SU-DHL-6 (cell line): Measurements from ENCODE around the gene CLEC2D.

ENCODE experiments used
- H2AFZ ChIP-seq: fragments of 200-600 bp; sonication (generic); 2 replicates; pipeline ENCODE4 v1.6.1; 2014; ENCODE audit warnings: low read depth, mild to moderate bottlenecking, moderate library complexity, mixed read lengths, antibody characterized with exemption, low read length; ENCODE audit not compliant: severe bottlenecking
- H3F3A ChIP-seq: fragments of 200-600 bp; shearing (Covaris generic); 2 replicates; pipeline ENCODE4 v1.6.0; 2016; ENCODE audit warnings: antibody characterized with exemption, mild to moderate bottlenecking; ENCODE audit not compliant: insufficient read depth
- H3K27ac ChIP-seq: fragments of 200-600 bp; sonication (generic); 2 replicates; pipeline ENCODE4 v1.5.1; 2016; ENCODE audit warnings: low read depth, mild to moderate bottlenecking, low read length, moderate library complexity, mixed read lengths
- H3K27me3 ChIP-seq: fragments of 200-600 bp; sonication (generic), shearing (Covaris generic); 2 replicates; pipeline ENCODE4 v1.6.0; 2014; ENCODE audit warnings: mild to moderate bottlenecking, low read length
- H3K36me3 ChIP-seq: fragments of 200-600 bp; sonication (generic); 2 replicates; pipeline ENCODE4 v1.6.1; 2014; ENCODE audit warnings: mild to moderate bottlenecking, low read length, mixed read lengths
- H3K4me2 ChIP-seq: fragments of 300-600, 200-600 bp; shearing (Covaris generic), sonication (generic); 2 replicates; pipeline ENCODE4 v1.6.0; 2014; ENCODE audit warnings: low read length, low read depth, mild to moderate bottlenecking; ENCODE audit not compliant: poor library complexity, severe bottlenecking
- H3K4me3 ChIP-seq: fragments of 200-600 bp; sonication (generic); 2 replicates; pipeline ENCODE4 v1.5.1; 2014; ENCODE audit warnings: antibody characterized with exemption, low read length, mild to moderate bottlenecking, mixed read lengths; ENCODE audit not compliant: insufficient read depth, poor library complexity, severe bottlenecking
- H3K79me2 ChIP-seq: fragments of 200-600 bp; sonication (generic); 2 replicates; pipeline ENCODE4 v1.6.1; 2014; ENCODE audit warnings: mild to moderate bottlenecking, low read length, moderate library complexity; ENCODE audit not compliant: insufficient read depth
- H3K9ac ChIP-seq: fragments of 200-600 bp; sonication (generic); 2 replicates; pipeline ENCODE4 v1.7.0; 2014; ENCODE audit warnings: mild to moderate bottlenecking, low read length
- H3K9me2 ChIP-seq: fragments of 200-600 bp; sonication (generic); replicated peaks from 2 replicates; pipeline ENCODE4 v1.6.1; 2014; ENCODE audit warnings: low read length; ENCODE audit not compliant: insufficient read depth
- H3K9me3 ChIP-seq: fragments of 200-600 bp; sonication (generic); 2 replicates; pipeline ENCODE4 v1.6.1; 2014; ENCODE audit warnings: low read length, mixed read lengths; ENCODE audit not compliant: insufficient read depth
- H4K20me1 ChIP-seq: fragments of 200-600 bp; sonication (generic); 2 replicates; pipeline ENCODE4 v1.6.1; 2014; ENCODE audit warnings: low read depth, mild to moderate bottlenecking, antibody characterized with exemption, low read length, moderate library complexity, mixed read lengths
- EZH2phosphoT487 ChIP-seq: fragments of 200-600 bp; sonication (generic), shearing (Covaris generic); conservative IDR thresholded peaks from 2 replicates; pipeline ENCODE4 v1.6.1; 2018; ENCODE audit warnings: mild to moderate bottlenecking, antibody characterized with exemption, low read length, moderate library complexity, mixed read lengths
- TF ChIP-seq, protein P1 (sequence below): fragments of 200-600 bp; sonication (generic); IDR thresholded peaks from one replicate; pipeline ENCODE4 v1.5.1; 2017; ENCODE audit warnings: antibody characterized with exemption, mild to moderate bottlenecking, low read length, moderate library complexity; ENCODE audit not compliant: insufficient read depth, poor library complexity, severe bottlenecking

CLEC2D gene

GRCh38 chr12:9731797-9732196, 62.3 kb downstream of the CLEC2D start:
- Histone ChIP-seq H3K9me3 (no peaks in the 10 kb centered on the region), H4K20me1 (no peaks in the 10 kb centered on the region), H3K27me3 (no peaks in the 10 kb centered on the region), H3K36me3 (no peaks in the 10 kb centered on the region), H3K9me2 (no peaks in the 10 kb centered on the region), H3K27ac (peak overlapping the region; percentile 100), H2AFZ (no peak overlapping the region), H3K9ac (peak overlapping the region; percentile 74), H3K79me2 (peaks cover 56% of the 10 kb centered on the region), H3K4me3 (peak overlapping the region; percentile 63), H3K4me2 (peak overlapping the region; percentile 99), H3F3A (peaks cover 38% of the 10 kb centered on the region)
- TF ChIP-seq EZH2phosphoT487, result no peak
- TF ChIP-seq, protein P1, sequence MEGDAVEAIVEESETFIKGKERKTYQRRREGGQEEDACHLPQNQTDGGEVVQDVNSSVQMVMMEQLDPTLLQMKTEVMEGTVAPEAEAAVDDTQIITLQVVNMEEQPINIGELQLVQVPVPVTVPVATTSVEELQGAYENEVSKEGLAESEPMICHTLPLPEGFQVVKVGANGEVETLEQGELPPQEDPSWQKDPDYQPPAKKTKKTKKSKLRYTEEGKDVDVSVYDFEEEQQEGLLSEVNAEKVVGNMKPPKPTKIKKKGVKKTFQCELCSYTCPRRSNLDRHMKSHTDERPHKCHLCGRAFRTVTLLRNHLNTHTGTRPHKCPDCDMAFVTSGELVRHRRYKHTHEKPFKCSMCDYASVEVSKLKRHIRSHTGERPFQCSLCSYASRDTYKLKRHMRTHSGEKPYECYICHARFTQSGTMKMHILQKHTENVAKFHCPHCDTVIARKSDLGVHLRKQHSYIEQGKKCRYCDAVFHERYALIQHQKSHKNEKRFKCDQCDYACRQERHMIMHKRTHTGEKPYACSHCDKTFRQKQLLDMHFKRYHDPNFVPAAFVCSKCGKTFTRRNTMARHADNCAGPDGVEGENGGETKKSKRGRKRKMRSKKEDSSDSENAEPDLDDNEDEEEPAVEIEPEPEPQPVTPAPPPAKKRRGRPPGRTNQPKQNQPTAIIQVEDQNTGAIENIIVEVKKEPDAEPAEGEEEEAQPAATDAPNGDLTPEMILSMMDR, result no peak

- peak within 1 kb of the TSS; percentile 100 for H3K27ac ChIP-seq
- peaks cover 47% of the 10 kb centered on the region for H3K79me2 ChIP-seq
- no peaks in the 10 kb centered on the region for H3K36me3 ChIP-seq
- peak within 1 kb of the TSS; percentile 63 for H3K4me3 ChIP-seq
- H3F3A ChIP-seq, result peaks cover 48% of the 10 kb centered on the region
- no peaks in the 10 kb centered on the region for H4K20me1 ChIP-seq
- no peaks in the 10 kb centered on the region for H3K9me3 ChIP-seq
- no peaks in the 10 kb centered on the region for H3K27me3 ChIP-seq
- H3K9me2 ChIP-seq, result no peaks in the 10 kb centered on the region
- H3K4me2 ChIP-seq, result peak within 1 kb of the TSS; percentile 99
- peak within 1 kb of the TSS; percentile 74 for H3K9ac ChIP-seq
- H2AFZ ChIP-seq, result no peak within 1 kb of the TSS
- no peak for TF ChIP-seq EZH2phosphoT487
- TF ChIP-seq, protein P1, result no peak
Observed at GRCh38 chr12:9732921-9733461, 63.5 kb downstream of the CLEC2D start, which contains the start of gene CLECL1. Gene CLECL1, minus strand, starts transcription at chr12:9733097.

GRCh38 chr12:9735601-9736000, 66.1 kb downstream of the CLEC2D start:
- Histone ChIP-seq H3K27me3 (no peaks in the 10 kb centered on the region), H3K36me3 (no peaks in the 10 kb centered on the region), H3K9me2 (no peaks in the 10 kb centered on the region), H3K27ac (peak overlapping the region; percentile 100), H3K9me3 (no peaks in the 10 kb centered on the region), H3K9ac (no peak overlapping the region; the same call in 1 of the 2 replicates), H2AFZ (no peak overlapping the region), H3K4me2 (peak overlapping the region; percentile 67), H3K4me3 (no peak overlapping the region), H3F3A (peaks cover 36% of the 10 kb centered on the region), H3K79me2 (peaks cover 22% of the 10 kb centered on the region), H4K20me1 (no peaks in the 10 kb centered on the region)
- TF ChIP-seq EZH2phosphoT487, result no peak
- TF ChIP-seq, protein P1, result no peak
